Measurements from ENCODE around the gene LRRC4.

- TF ChIP-seq, protein P1, sequence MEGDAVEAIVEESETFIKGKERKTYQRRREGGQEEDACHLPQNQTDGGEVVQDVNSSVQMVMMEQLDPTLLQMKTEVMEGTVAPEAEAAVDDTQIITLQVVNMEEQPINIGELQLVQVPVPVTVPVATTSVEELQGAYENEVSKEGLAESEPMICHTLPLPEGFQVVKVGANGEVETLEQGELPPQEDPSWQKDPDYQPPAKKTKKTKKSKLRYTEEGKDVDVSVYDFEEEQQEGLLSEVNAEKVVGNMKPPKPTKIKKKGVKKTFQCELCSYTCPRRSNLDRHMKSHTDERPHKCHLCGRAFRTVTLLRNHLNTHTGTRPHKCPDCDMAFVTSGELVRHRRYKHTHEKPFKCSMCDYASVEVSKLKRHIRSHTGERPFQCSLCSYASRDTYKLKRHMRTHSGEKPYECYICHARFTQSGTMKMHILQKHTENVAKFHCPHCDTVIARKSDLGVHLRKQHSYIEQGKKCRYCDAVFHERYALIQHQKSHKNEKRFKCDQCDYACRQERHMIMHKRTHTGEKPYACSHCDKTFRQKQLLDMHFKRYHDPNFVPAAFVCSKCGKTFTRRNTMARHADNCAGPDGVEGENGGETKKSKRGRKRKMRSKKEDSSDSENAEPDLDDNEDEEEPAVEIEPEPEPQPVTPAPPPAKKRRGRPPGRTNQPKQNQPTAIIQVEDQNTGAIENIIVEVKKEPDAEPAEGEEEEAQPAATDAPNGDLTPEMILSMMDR (IDR thresholded peaks at IDR 0.05) = no peak
- TF ChIP-seq SIN3A (IDR thresholded peaks at IDR 0.05; ENCODE audit: borderline replicate concordance, low read depth, low read length) = no peak
- no peak for TF ChIP-seq MXI1 (IDR thresholded peaks at IDR 0.05; ENCODE audit: low read depth, low read length)
- no peak for TF ChIP-seq POLR2AphosphoS5 (IDR thresholded peaks at IDR 0.05; ENCODE audit: low read depth, low read length)
- TF ChIP-seq, protein P2, sequence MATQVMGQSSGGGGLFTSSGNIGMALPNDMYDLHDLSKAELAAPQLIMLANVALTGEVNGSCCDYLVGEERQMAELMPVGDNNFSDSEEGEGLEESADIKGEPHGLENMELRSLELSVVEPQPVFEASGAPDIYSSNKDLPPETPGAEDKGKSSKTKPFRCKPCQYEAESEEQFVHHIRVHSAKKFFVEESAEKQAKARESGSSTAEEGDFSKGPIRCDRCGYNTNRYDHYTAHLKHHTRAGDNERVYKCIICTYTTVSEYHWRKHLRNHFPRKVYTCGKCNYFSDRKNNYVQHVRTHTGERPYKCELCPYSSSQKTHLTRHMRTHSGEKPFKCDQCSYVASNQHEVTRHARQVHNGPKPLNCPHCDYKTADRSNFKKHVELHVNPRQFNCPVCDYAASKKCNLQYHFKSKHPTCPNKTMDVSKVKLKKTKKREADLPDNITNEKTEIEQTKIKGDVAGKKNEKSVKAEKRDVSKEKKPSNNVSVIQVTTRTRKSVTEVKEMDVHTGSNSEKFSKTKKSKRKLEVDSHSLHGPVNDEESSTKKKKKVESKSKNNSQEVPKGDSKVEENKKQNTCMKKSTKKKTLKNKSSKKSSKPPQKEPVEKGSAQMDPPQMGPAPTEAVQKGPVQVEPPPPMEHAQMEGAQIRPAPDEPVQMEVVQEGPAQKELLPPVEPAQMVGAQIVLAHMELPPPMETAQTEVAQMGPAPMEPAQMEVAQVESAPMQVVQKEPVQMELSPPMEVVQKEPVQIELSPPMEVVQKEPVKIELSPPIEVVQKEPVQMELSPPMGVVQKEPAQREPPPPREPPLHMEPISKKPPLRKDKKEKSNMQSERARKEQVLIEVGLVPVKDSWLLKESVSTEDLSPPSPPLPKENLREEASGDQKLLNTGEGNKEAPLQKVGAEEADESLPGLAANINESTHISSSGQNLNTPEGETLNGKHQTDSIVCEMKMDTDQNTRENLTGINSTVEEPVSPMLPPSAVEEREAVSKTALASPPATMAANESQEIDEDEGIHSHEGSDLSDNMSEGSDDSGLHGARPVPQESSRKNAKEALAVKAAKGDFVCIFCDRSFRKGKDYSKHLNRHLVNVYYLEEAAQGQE (IDR thresholded peaks at IDR 0.05; ENCODE audit: low read depth, low read length) = no peak
- TF ChIP-seq RAD21 (IDR thresholded peaks at IDR 0.05; ENCODE audit: low read length) = no peak
- no peak for TF ChIP-seq ELF1 (IDR thresholded peaks at IDR 0.05)
- no peak for TF ChIP-seq USF1 (IDR thresholded peaks at IDR 0.05; ENCODE audit: borderline replicate concordance, low read depth)
- no peak for TF ChIP-seq YY1 (IDR thresholded peaks at IDR 0.05; ENCODE audit: low read depth)
- no peak for TF ChIP-seq MAX (IDR thresholded peaks at IDR 0.05; ENCODE audit: low read depth)
Observed at GRCh38 chr7:128068785-128069184, 37.5 kb upstream of the LRRC4 start.
